GM20431 (cell line): ENCODE measurements around the gene TMEM72.

ENCODE experiments used
- in situ Hi-C: fragments of 300-500 bp; cut with MseI, MboI; formaldehyde crosslinking; loops from one replicate; pipeline ENCODE4 v1.15.0; 2020; ENCODE audit warnings: low sequenced_read_pairs; ENCODE audit not compliant: unreplicated experiment

The TMEM72 gene

DNA sequence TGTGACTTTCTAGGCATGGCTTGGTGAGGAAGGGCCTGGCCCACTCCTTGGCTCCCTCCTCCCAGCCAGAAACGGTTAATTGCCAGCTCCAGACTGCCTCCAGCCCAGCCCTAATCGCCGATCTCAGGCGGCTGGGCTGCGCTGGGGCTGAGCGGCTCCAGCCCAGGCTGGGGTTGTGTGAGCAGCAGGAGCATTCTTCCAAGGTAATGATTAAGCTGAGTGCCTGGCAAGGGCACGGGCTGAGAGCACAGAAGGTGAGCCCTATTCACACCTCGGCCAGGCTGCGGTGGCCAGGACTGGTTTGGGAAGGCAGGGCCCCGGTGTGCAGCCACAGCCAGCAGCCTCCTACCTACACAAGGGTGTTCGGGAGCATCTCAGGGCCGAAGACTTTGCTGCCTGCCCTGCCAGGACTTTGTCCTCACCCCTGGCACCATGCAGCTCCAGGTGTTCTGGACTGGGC lies at the start of gene TMEM72:
Gene TMEM72 (plus strand): TSS at position 257 of the 460 bp plus-strand sequence. CDS start 176 bp downstream, at position 433.
- in situ Hi-C loops = no loop called here

- in situ Hi-C loops = loop anchor here (10.0 to 25.0 kb wide), 2 partner anchors 475 to 1187 kb away; partner anchors contain the start of gene CXCL12
Measured at GRCh38 chr10:44862006-44862751, 49.0 kb upstream of the TMEM72 start.

GRCh38 chr10:44862924-44863323 lies 48.2 kb upstream of the TMEM72 start:
- in situ Hi-C loops = loop anchor here (10.0 to 25.0 kb wide), 2 partner anchors 476 to 1188 kb away; partner anchors contain the start of gene CXCL12

GRCh38 chr10:44863344-44864047 lies 47.6 kb upstream of the TMEM72 start:
- in situ Hi-C loops = loop anchor here (10.0 to 25.0 kb wide), 2 partner anchors 476 to 1189 kb away; partner anchors contain the start of gene CXCL12

- in situ Hi-C loops = loop anchor here (10.0 to 25.0 kb wide), 2 partner anchors 477 to 1189 kb away; partner anchors contain the start of gene CXCL12
Measured at GRCh38 chr10:44864051-44864450, 47.1 kb upstream of the TMEM72 start.

DNA sequence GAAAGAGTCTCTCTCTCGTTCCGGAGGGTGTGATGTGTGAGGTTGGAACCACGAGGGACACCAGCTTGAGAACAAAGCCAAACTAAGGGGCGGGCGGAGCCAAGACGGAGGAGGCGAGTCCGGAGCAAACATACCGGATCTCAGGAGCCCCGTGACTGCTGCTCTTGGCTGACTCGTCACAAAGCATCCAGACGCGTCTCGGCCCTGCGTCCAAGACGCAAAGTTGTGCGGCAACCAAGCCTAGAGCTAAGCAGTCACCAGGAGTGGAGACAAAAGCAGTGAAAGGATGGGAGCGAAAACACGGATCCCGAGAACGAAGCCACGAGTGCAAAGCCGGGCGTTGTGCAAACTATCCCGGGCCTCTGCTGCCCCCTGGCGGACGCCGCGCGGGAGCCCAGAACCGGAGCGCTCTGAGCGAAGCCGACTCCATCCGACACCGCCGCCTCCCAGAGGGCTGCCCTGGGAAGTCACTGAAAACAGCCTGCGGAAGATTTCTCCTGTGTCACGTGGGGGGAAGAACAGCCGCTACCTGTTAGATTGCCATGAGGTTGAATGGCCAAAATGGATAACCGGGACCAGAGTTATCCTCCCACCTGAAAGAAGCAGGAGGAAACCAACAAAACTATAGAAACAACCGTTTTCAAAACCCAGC lies 46.4 kb upstream of the TMEM72 start:
- in situ Hi-C loops = loop anchor here (10.0 to 25.0 kb wide), 2 partner anchors 477 to 1190 kb away; partner anchors contain the start of gene CXCL12

- in situ Hi-C loops = loop anchor here (10.0 to 25.0 kb wide), 2 partner anchors 478 to 1190 kb away; partner anchors contain the start of gene CXCL12
Measured at GRCh38 chr10:44865289-44865671, 45.9 kb upstream of the TMEM72 start.

- in situ Hi-C loops = loop anchor here (10.0 to 25.0 kb wide), 2 partner anchors 479 to 1192 kb away; partner anchors contain the start of gene CXCL12
Measured at GRCh38 chr10:44866367-44866766, 44.8 kb upstream of the TMEM72 start.

GRCh38 chr10:44870031-44870430 lies 41.1 kb upstream of the TMEM72 start:
- in situ Hi-C loops = loop anchor here (25.0 kb wide), 1 partner anchor 483 kb away; the partner anchor contains the start of gene CXCL12

GRCh38 chr10:44873160-44873559 lies 38.0 kb upstream of the TMEM72 start:
- in situ Hi-C loops = loop anchor here (25.0 kb wide), 1 partner anchor 486 kb away; the partner anchor contains the start of gene CXCL12

GRCh38 chr10:44874166-44874565 lies 37.0 kb upstream of the TMEM72 start:
- in situ Hi-C loops = loop anchor here (25.0 kb wide), 1 partner anchor 487 kb away; the partner anchor contains the start of gene CXCL12

DNA sequence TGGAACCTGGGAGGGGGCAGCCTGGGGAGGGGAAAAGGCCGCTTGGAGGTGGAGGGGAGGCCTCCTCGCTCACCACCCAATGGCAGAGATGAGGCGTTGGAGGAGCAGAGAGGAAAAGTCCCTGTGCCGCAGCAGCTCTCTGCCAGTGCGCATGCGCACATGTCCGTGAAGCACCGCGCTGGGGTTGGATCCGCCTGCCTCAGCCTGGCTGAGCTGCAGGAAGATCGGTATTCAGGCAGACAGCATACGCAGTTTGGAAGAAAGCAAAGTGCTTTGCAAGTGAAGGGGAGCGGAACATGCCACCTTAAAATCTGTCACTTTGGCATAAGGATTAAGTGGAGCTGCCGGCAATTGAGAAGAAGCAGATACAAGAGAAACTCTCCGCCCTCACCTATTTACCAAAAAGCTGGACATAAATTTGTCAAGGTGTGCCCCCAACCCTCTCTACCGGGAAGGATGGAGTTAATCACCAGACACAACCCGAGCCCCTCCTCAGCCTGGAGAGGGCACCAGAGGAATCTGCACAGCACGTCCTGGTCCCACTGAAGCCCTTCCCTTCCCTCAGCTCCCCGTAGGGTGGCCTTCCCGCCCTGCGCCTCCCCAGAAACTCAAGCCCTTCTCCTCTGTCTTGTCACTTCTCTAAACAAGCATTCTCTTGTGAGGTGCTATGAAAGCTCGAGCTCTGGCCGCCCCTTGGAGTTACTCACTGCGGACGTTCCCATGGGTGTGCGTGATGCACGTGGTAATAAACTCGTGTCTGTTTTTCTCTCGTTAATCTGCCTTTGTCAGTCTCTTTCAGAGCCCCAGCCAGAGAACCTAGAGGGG lies 32.2 kb upstream of the TMEM72 start:
- in situ Hi-C loops = no loop called here

DNA sequence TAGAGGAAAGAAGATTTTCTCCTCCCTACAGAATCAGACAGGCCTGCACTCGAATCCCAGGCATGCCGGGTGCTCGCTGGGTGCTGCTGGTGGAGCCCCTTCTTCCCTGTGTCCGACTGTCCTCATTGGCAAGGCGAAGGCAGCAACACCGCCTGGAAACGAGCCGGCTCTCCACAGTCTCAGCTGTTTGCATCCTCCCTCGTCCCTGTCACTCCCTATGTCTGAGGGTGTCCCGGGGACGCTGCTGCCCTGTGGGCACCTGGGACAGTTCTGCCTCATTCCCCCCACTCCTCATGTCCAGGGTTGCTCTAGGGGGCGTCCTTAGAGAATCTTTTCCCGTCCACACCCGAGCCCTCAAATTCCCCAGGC lies 31.6 kb upstream of the TMEM72 start:
- in situ Hi-C loops = no loop called here

- in situ Hi-C loops = no loop called here
Measured at GRCh38 chr10:44880090-44880715, 30.9 kb upstream of the TMEM72 start.

GRCh38 chr10:44881649-44882048 lies 29.5 kb upstream of the TMEM72 start:
- in situ Hi-C loops = no loop called here

DNA sequence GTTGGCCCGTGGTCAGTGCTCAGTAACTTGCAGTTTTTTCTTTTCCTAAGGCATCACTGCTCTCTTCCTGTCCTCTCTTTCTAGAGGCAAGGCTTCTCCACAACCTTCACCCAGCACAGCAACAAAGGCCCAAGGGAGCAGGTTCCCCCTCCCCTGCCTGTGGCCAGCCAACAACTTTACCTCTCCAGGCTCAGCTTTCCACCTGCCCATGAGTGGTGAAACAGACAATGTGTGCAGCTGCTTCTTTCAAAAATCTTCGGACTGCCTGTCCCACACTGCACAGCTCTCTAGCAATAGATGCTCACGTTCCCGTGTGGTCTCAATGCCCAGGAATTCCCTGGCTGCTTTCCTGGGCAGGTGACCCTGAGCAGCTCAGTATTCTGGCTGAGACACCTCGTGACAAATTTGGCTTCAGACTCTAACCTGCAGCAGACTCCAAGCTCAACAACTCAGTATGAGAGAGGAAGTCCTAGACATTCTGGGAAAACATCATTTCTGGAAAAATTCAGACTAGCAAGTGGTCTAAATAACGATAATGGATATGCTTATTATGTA lies 28.9 kb upstream of the TMEM72 start:
- in situ Hi-C loops = no loop called here

- in situ Hi-C loops = no loop called here
Measured at GRCh38 chr10:44883593-44884331, 27.4 kb upstream of the TMEM72 start.

GRCh38 chr10:44885710-44886109 lies 25.4 kb upstream of the TMEM72 start:
- in situ Hi-C loops = no loop called here
